ENCODE data around the gene DMD.

DMD gene

DNA sequence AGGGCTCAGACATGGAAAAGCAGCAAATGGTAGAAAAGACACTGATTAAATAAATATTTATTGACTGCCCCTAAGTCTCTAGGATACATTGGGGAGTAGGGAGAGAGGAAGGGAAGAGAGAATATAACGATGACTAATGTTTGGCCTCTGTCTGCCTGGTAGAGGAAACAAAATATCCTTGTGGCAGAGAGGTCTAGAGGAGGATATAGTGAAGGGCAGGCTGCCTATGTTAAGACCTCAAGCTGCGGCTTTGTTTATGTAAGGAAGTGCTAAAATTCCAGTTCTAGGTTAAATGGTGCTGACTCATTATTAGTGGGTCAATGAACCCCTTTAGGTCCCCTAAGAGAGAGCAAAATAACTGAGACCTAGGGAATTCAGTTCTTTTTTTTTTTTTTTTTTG lies 1712.2 kb downstream of the DMD start:
- Histone ChIP-seq H3K27me3 (ENCODE audit: insufficient read depth, low read length, poor library complexity, severe bottlenecking) (no peaks in the 10 kb centered on the region), H2AFZ (ENCODE audit: low read length) (no peak overlapping the region), H3K4me1 (ENCODE audit: insufficient read depth, low read length, poor library complexity, severe bottlenecking) (peaks cover 5% of the 10 kb centered on the region), H3K36me3 (ENCODE audit: insufficient read depth, low read length) (no peaks in the 10 kb centered on the region), H3K4me3 (ENCODE audit: low read length, poor library complexity, severe bottlenecking) (no peak overlapping the region), H3K9me2 (replicated peaks; ENCODE audit: low read depth, low read length) (no peaks in the 10 kb centered on the region), H3K79me2 (ENCODE audit: insufficient read depth, low read length) (no peaks in the 10 kb centered on the region), H3K9me3 (ENCODE audit: insufficient read depth, low read depth, low read length) (no peaks in the 10 kb centered on the region), H3F3A (ENCODE audit: low read depth) (no peaks in the 10 kb centered on the region), H3K4me2 (ENCODE audit: low read depth, low read length, poor library complexity, severe bottlenecking) (no peak overlapping the region), H3K9ac (ENCODE audit: low read depth, low read length, poor library complexity, severe bottlenecking) (no peak overlapping the region), H4K20me1 (ENCODE audit: insufficient read depth, low read length, poor library complexity, severe bottlenecking) (no peaks in the 10 kb centered on the region)
- TF ChIP-seq, protein P1, sequence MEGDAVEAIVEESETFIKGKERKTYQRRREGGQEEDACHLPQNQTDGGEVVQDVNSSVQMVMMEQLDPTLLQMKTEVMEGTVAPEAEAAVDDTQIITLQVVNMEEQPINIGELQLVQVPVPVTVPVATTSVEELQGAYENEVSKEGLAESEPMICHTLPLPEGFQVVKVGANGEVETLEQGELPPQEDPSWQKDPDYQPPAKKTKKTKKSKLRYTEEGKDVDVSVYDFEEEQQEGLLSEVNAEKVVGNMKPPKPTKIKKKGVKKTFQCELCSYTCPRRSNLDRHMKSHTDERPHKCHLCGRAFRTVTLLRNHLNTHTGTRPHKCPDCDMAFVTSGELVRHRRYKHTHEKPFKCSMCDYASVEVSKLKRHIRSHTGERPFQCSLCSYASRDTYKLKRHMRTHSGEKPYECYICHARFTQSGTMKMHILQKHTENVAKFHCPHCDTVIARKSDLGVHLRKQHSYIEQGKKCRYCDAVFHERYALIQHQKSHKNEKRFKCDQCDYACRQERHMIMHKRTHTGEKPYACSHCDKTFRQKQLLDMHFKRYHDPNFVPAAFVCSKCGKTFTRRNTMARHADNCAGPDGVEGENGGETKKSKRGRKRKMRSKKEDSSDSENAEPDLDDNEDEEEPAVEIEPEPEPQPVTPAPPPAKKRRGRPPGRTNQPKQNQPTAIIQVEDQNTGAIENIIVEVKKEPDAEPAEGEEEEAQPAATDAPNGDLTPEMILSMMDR (conservative IDR thresholded peaks at IDR 0.05; ENCODE audit: low read length): no peak

DNA sequence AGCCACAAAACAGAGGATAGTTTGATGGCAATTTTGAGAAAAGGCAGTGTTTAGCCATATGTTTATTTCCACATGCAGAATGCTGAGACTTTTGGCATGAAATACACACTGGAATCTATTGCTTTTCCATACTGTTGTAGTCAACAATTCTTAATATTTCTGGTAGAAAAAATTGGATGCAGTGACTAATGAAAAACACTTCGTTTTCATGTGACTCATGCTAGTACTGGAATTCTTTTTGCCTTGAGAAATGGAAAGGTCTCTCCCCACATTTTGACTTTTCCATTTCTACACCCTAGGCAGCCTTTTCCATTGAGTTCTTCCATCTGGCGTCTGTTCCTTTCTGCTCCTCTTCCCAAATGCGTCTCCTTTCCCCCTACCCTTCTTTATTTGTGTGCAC lies 1714.3 kb downstream of the DMD start:
- no peak overlapping the region for H3K4me3 ChIP-seq (ENCODE audit: low read length, poor library complexity, severe bottlenecking)
- H3K9me2 ChIP-seq (replicated peaks; ENCODE audit: low read depth, low read length): no peaks in the 10 kb centered on the region
- H3F3A ChIP-seq (ENCODE audit: low read depth): no peaks in the 10 kb centered on the region
- TF ChIP-seq, protein P1 (conservative IDR thresholded peaks at IDR 0.05; ENCODE audit: low read length): no peak
- no peak for TF ChIP-seq EZH2phosphoT487 (IDR thresholded peaks at IDR 0.05; ENCODE audit: borderline replicate concordance)
- no peaks in the 10 kb centered on the region for H4K20me1 ChIP-seq (ENCODE audit: insufficient read depth, low read length, poor library complexity, severe bottlenecking)
- H3K9ac ChIP-seq (ENCODE audit: low read depth, low read length, poor library complexity, severe bottlenecking): no peak overlapping the region
- H3K9me3 ChIP-seq (ENCODE audit: insufficient read depth, low read depth, low read length): no peaks in the 10 kb centered on the region
- no peaks in the 10 kb centered on the region for H3K36me3 ChIP-seq (ENCODE audit: insufficient read depth, low read length)
- H3K79me2 ChIP-seq (ENCODE audit: insufficient read depth, low read length): no peaks in the 10 kb centered on the region
- H3K4me2 ChIP-seq (ENCODE audit: low read depth, low read length, poor library complexity, severe bottlenecking): no peak overlapping the region
- peaks cover 5% of the 10 kb centered on the region for H3K4me1 ChIP-seq (ENCODE audit: insufficient read depth, low read length, poor library complexity, severe bottlenecking)
- H2AFZ ChIP-seq (ENCODE audit: low read length): no peak overlapping the region
- H3K27me3 ChIP-seq (ENCODE audit: insufficient read depth, low read length, poor library complexity, severe bottlenecking): no peaks in the 10 kb centered on the region

DNA sequence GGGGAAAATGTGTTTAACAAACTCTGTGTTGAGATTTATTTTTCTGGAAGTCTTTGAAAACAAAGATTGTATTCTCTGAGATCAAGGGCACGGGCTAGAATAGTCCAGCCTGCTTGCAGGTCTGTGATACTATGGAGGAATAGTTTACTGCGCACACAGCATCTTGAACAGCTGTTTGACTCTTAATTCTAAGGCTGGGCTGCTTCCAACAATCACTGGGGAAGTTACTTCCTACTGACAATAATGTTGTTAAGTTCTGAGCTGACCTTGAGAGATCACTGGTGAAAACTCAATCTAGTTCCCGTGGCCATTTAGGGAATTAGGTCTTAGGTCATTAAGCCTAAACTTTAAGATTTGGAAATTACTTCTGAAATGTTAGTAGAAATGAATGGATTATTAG lies 1723.4 kb downstream of the DMD start:
- Histone ChIP-seq H3K9me2 (replicated peaks; ENCODE audit: low read depth, low read length) (no peaks in the 10 kb centered on the region), H3K4me3 (ENCODE audit: low read length, poor library complexity, severe bottlenecking) (no peak overlapping the region), H4K20me1 (ENCODE audit: insufficient read depth, low read length, poor library complexity, severe bottlenecking) (no peaks in the 10 kb centered on the region), H3K36me3 (ENCODE audit: insufficient read depth, low read length) (no peaks in the 10 kb centered on the region), H3K4me1 (ENCODE audit: insufficient read depth, low read length, poor library complexity, severe bottlenecking) (no peaks in the 10 kb centered on the region), H2AFZ (ENCODE audit: low read length) (no peak overlapping the region), H3K79me2 (ENCODE audit: insufficient read depth, low read length) (no peaks in the 10 kb centered on the region), H3K27me3 (ENCODE audit: insufficient read depth, low read length, poor library complexity, severe bottlenecking) (no peaks in the 10 kb centered on the region), H3K9me3 (ENCODE audit: insufficient read depth, low read depth, low read length) (no peaks in the 10 kb centered on the region), H3K4me2 (ENCODE audit: low read depth, low read length, poor library complexity, severe bottlenecking) (no peak overlapping the region), H3F3A (ENCODE audit: low read depth) (no peaks in the 10 kb centered on the region), H3K9ac (ENCODE audit: low read depth, low read length, poor library complexity, severe bottlenecking) (no peak overlapping the region)
- no peak for TF ChIP-seq EZH2phosphoT487 (IDR thresholded peaks at IDR 0.05; ENCODE audit: borderline replicate concordance)
- TF ChIP-seq, protein P1 (conservative IDR thresholded peaks at IDR 0.05; ENCODE audit: low read length): no peak
